AG09319 (cell line): ENCODE measurements around the gene SLX9.

Source experiments
- DNase-seq: peaks from one replicate; pipeline ENCODE4 v3.0.0-alpha.2; 2010; ENCODE audit warnings: low read depth; ENCODE audit errors: extremely low read depth
- CTCF ChIP-seq: IDR thresholded peaks from 2 replicates; pipeline ENCODE4 v1.5.1; 2011; ENCODE audit warnings: low read depth, mild to moderate bottlenecking, inconsistent platforms, low read length, moderate library complexity

Gene SLX9

GRCh38 chr21:44988607-44989536, 49.0 kb downstream of the SLX9 start:
- no peak for TF ChIP-seq CTCF
- no peak for DNase-seq

- TF ChIP-seq CTCF: no peak
- DNase-seq: no peak
Observed at GRCh38 chr21:44989537-44989886, 49.7 kb downstream of the SLX9 start.

GRCh38 chr21:44989943-44990780, 50.3 kb downstream of the SLX9 start:
- TF ChIP-seq CTCF: no peak
- DNase-seq: no peak

GRCh38 chr21:44990921-44991320, 51.1 kb downstream of the SLX9 start:
- no peak for DNase-seq
- TF ChIP-seq CTCF: no peak

- no peak for DNase-seq
- TF ChIP-seq CTCF: no peak
Observed at GRCh38 chr21:44991538-44992483, 52.0 kb downstream of the SLX9 start.

- TF ChIP-seq CTCF: no peak
Observed at GRCh38 chr21:44992608-44993031, 52.8 kb downstream of the SLX9 start.

More at GRCh38 chr21:44992608-44993031, 52.8 kb downstream of the SLX9 start:
- DNase-seq: no peak
